HG02623 (cell line): ENCODE results near the gene SPINK5.
"Not testable (repeated sequence)": the region's sequence is repeated elsewhere in the genome, so short reads cannot be mapped to it uniquely, and the experiment has no call there.

Experiments
- ATAC-seq: cut with Tn5 transposase; IDR thresholded peaks from one replicate; pipeline ENCODE4 v1.9.1; 2021; ENCODE audit warnings: moderate library complexity; ENCODE audit not compliant: unreplicated experiment

Gene SPINK5, protein sequence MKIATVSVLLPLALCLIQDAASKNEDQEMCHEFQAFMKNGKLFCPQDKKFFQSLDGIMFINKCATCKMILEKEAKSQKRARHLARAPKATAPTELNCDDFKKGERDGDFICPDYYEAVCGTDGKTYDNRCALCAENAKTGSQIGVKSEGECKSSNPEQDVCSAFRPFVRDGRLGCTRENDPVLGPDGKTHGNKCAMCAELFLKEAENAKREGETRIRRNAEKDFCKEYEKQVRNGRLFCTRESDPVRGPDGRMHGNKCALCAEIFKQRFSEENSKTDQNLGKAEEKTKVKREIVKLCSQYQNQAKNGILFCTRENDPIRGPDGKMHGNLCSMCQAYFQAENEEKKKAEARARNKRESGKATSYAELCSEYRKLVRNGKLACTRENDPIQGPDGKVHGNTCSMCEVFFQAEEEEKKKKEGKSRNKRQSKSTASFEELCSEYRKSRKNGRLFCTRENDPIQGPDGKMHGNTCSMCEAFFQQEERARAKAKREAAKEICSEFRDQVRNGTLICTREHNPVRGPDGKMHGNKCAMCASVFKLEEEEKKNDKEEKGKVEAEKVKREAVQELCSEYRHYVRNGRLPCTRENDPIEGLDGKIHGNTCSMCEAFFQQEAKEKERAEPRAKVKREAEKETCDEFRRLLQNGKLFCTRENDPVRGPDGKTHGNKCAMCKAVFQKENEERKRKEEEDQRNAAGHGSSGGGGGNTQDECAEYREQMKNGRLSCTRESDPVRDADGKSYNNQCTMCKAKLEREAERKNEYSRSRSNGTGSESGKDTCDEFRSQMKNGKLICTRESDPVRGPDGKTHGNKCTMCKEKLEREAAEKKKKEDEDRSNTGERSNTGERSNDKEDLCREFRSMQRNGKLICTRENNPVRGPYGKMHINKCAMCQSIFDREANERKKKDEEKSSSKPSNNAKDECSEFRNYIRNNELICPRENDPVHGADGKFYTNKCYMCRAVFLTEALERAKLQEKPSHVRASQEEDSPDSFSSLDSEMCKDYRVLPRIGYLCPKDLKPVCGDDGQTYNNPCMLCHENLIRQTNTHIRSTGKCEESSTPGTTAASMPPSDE

DNA sequence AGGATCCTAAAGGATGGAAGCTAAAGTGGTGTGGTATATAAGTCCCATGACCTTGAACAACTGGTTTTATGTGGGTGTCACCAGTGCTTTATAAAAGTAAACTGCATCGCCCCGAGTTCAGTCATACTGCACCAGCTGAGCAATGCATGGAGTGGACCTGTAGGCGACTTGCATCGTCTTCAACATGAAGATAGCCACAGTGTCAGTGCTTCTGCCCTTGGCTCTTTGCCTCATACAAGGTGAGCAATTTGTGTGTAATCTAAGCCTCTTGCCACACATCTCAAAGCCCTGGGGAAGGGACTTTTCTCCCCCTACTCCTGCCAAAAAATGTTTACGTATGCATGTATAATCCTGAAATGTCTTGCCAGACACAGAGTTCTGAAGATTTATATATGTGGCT, at the start of gene SPINK5:
Gene SPINK5 (plus strand): TSS at position 120 of the 400 bp plus-strand sequence. CDS start 65 bp downstream, at position 185.
- ATAC-seq: no peak

DNA sequence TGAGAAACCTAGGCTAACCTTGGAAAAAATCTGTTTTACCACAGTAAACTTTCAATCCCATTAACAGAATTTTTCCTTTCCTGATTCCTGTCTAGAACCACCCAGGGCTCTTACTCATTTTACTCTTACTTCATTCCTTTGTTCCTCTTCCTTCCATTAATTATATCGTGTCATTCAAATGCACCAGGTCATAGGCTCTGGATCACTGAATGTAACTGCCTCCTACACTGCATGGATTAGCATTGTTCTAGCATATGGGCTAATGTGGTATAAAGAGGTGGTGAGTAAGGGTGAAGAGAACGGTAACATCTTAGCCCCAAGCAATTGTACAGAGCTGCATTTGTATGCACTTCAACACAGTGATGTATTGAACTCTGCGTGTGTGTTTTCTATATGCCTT, 49.5 kb upstream of the SPINK5 start:
- no peak for ATAC-seq

DNA sequence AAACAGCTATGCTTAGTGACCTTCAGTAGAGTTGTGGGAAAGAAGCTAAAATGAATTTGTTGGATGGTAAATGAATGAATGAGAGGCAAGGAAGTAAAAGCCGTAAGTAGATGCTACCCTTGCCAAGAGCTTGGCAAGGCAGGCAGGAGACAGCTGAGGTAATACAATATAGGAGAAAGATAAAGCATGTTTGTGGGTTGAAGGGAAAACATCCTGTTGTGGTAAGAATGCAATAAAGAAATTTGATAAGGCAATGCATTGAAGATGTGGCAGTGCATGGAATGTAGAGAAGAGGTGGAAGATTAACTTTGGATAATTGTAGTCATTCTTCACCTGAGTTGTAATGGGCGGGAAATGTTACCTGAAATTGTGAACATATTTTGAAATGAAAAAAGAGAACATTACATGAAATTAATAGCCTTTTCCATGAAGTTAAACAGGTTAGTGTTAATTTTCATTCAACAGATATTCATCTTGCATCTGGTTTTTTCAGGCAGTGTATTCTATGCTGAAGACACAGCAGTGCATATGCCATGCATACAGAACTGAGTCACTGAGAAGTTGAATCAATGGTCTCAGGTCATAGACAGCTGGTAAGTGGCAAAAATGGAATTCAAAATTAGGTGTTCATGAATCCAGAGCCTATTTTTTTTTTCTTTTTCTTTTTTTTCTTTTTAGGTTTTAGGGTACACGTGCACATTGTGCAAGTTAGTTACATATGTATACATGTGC, 43.4 kb upstream of the SPINK5 start:
- ATAC-seq: no peak

DNA sequence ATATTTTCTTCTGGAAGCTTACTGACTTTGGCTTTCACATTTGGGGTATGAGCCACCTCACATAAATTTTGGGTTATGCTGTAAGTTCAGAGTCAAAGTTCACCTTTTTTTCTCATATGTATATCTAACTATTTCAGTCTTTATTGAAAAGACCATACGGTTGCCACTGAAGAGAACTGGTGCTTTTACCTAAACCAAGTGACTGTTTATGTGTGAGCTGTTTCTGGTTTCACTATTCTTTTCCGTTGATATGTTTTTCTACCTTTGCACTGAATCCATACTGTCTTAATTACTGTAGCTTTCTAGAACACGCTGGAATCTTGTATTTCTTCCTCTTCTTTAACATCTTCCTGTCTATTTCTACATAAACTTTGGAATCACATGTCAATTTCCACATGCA, 36.3 kb upstream of the SPINK5 start:
- no peak for ATAC-seq

DNA sequence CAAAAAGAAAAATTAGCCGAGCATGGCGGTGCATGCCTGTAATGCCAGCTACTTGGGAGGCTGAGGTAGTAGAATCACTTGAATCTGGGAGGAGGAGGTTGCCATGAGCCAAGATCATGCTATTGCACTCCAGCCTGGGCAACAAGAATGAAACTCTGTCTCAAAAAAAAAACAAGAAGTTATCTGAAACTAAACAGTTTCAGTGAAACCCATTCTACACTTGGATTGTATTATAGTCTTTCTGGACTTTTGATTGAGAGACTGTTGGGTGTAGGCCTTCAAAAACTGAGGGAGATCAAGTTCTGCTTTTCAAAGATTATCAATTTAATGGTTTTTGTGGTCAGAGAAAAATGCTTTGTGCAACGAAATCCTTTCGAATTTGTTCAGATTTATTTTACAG, 34.6 kb upstream of the SPINK5 start:
- ATAC-seq: no peak

DNA sequence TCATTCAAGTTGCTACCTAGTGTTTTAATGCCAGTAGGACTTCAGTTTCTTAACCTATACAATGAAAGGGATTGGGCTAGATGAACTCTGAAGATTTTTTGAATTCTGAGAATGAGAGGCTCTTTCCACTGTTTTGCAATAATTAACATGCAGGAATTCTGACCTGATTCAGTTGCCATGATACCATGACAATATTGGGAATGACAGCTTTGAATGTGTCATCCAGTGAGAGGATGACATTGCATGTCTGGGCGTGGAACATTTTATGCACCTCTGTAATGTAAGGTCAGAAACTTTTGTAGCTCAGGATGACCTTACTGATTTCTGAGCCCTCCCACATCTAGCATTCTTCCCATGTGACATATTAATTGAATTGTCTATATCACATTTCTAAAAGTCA, 30.6 kb upstream of the SPINK5 start:
- ATAC-seq: no peak

DNA sequence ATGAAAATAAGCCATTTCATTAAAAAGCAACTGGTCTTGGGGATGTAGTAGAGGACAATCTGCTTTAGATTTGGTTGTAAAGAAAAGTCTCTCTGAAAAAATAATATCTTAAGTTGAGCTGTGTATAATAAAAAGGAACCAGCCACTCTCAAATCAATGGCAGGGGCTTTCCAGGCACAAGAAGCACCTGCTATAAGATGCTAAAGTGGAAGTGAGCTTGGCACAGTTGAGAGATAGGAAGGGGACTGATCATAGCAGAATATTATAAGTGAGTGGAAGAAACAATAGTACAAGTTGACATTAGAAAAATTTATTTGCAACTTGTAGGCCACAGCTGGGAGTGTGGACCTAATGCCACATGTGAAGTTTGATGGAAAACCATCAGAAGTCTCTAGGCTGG, 28.1 kb upstream of the SPINK5 start:
- no peak for ATAC-seq

DNA sequence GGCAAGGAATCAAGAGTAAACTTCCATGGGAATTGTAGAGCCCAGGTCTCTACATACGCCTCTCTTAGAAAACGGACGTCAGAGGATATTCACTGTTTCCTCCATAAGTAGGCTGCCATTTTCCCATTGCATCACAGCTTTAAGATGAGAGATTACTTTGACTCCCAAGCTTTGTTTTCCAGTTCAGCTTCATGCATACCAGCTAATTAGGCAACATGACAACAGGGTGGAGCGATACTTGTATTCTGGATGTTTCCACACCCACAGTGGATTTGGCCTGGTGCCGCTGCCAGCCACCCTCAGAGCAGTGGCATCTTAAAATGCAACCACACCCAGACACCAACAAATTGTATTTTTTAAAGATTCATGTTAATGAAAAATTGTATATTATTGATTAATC, 20.9 kb upstream of the SPINK5 start:
- ATAC-seq: no peak

DNA sequence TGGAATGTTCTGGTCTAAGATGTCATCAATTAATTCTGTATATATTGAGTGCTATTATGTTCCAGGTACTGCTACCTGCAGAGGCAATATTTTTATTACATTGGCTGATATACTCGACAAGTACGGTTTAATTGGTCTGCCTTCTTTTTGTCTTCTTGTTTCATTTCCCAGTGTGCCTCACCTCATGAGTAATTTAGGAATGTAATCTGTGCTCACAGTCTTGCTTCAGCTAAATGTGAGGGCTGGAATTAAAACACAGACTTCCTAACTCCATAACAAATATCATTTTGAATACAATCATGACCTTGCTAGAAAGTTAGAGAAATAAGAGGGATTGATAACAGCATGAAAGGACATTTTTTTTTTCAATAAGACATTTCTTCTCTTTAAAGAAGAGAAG, 20.1 kb upstream of the SPINK5 start:
- no peak for ATAC-seq

DNA sequence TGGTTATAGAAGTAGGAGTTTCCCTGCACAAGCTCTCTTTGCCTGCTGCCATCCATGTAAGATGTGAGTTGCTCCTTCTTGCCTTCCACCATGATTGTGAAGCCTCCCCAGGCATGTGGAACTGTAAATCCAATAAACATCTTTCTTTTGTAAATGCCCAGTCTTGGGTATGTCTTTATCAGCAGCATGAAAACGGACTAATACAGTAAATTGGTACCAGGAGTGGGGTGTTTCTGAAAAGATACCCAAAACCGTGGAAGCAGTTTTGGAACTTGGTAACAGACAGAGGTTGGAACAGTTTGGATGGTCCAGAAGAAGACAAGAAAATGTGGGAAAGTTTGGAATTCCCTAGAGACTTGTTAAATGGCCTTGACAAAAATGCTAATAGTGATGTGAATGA, 8.6 kb upstream of the SPINK5 start:
- ATAC-seq: not testable (repeated sequence)

DNA sequence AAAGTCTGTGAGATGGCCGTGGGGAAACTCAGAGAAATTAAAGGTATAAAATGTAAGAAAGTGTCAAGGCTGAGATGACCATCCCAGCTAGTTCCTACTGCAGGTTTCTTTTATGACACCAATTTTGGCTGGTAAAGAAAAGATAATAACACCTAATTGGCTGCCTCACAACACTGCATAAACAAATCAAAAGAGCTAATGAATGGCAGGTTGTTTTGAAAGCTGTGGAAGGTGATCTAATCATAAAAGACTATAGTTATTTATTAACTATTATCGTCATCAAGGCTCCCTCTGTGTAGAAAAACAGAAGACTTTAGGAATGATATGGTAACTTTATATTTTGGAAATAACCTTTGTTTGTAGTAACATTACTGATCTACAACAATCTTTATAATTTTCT, 3.5 kb upstream of the SPINK5 start:
- no peak for ATAC-seq

DNA sequence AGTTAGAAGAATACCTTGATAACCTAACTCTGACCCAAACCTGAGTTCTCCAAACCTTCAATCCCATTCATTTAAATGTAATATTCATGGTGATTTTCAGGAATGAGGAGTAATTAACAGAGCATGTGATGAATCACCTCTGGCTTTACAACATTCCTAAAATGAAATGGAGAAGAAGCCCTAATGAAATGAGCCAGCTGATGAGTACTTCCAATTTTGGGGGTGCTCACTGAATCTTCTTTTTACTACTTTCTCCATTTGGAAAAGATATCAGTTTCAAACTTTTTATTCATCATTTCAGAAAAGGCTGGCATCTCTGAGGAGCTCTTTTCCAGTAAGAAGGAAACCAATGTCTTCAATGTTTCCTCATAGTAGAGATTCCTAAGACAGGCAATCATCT, 2.9 kb upstream of the SPINK5 start:
- ATAC-seq: no peak

DNA sequence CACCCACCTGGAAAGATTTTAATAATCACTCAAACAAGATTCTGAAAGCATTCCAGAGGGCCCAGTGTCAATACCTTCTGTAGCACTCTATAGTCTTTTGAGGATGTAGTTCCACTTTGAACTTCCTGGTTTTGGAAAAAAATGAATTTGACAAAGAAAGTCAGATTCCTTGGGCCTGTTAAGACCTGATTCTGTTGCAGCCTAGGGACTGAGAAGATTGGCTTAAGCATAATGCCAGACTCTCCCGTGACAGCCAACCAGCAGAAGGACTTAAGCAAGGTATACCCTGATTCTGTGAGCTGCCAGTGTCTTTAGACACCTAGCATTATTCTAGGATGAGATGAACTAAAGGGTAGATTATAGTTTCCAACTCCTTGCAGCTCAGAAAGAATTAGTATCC, 6.8 kb downstream of the SPINK5 start:
- ATAC-seq: no peak

DNA sequence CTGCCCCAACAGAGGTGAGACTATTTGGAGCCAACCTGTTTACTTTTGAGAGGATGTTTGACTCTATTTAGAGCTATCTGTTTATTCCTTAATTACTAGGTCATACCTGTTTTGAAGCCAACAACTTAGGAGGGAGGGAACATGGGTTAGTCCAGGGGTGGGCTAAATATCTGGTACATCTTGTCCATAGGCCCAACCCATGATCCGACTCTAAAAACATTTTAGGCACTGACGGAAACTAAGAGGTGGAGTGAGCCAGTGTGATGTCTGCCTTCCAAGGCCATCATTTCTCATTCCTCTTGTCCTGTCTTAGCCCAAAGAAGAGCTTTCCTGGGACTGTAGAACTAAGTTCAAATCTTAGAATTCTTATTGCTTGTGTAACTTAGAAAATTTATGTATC, 8.4 kb downstream of the SPINK5 start:
- no peak for ATAC-seq

DNA sequence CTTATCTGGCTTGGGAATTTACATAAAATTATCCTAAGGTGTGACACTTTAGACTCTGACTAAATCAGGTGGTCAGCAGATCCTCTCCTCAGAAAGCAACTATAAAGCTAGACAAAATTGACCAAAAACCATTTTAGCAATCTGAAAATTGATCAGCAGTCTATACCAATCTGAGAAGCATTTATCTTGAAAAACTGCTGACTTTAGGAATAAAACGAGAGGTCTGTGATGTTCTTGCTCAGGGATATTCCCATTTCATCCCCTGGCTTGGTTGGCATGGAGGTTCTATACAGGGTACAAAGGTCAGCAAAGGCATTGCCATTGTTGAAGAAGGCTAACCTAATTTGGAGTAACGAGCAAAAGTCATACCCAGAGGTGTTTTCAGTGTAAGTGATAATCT, 11.7 kb downstream of the SPINK5 start:
- ATAC-seq: no peak

DNA sequence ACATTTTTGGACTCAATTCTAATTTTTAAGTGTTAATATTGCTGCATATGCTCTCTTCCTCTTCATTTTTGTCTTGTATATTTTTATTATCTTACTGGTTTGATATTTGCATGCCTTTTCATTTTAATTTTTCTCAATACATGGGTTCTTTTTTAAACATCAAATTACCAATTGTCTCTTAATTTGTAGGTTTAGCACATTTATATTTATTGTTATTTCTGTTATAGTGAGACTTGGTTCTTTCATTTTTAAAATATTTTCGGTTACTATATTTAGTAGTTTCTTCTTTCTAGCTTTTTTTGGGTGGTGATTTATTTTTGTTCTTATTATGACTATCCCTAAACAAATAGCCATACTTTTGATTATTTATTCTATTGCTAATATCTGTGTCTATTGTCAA, 19.4 kb downstream of the SPINK5 start:
- ATAC-seq: no peak

DNA sequence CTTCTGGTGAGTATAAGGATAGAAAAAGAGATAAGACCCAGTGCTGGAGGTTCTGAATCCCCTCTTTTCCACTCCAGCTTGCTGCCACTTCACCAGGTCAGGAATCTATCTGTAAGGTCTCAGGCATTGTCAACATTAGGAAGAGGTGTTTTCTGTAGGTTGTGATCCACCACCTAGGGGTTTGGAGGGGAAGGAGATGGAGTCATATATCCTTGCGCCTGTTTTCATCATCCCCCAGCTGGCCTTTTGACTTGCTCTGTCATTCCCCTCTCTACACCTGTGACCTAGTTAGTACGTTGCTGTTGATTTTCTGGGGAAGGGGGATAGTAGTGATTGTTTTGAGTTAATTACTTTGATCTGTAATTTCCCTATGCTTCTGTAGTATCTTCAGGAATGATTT, 20.5 kb downstream of the SPINK5 start:
- ATAC-seq: no peak

DNA sequence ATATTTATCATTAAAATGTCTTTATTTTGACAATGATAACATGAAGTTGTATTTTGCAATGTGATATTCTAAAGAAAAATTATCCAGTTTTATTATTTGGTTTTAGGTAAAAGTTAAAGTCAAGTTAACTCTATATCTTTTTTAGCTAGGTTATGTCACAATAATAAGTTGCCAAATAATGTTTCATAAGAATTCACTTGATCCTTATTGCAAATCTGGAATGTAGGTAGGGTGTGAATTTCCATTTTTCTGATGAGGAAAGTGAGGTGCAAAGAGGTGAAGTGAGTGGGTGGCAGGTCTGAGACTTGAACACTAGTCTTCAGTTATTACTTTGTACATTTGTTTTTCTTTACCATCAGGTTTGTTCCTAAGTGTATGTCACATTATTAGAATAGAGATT, 21.5 kb downstream of the SPINK5 start:
- ATAC-seq: no peak

DNA sequence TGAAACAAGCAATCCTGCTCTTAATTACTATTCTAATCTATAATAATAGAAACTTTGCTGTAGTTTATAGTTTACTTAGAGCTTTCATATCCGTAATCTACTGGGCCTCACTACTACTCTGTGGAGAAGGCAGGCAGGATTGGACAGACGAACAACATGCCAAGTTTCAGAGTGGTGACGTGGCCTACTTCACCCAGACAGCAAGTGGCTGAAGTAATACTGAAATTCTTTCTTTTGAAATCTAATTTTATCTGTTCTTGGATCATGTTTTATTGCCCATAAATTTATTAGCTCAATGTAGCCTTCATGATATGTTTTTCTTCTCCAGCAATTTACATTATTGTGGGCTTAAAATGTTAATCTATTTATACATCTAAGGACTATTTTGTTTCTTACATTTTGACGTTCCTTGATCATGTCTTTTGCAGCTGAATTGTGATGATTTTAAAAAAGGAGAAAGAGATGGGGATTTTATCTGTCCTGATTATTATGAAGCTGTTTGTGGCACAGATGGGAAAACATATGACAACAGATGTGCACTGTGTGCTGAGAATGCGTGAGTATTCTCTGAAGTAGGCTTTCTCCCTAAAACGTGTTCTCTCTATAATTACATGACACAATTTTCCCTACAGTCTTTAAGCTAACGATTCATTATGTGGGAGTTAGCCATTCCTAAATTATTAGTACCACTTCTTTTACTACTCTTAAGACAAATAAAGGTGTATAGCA, 22.4 kb downstream of the SPINK5 start:
- no peak for ATAC-seq

DNA sequence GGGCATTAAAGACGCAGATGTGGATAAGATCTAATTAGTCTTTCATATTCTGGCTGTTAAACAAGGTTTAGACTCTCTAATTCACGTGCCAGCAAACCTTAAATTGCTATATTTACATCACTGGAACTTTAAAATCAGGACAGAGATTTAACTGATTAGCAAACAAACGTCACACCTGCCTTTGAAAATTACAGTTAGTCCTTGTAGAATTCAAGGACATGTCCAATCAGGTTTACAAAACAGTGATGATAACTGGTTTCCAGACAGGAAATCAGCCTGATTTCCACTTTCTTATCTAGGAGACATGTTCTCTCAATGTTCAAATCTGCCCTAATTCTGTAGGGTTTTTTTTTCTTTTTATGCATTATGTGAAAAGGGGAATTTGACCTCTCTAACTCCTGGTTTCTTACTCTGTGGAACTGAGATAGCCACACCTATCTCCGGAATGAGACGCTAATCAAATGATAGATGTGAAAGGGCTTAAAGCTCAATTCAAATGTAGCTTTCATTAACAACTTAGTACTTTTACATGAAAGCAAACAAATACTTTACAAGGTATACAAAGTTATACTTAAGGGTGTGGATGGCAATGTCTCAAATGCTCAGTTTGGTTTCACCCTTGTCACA, 26.5 kb downstream of the SPINK5 start:
- ATAC-seq: no peak
